ENCODE data around the gene NCAPG2.

DNA sequence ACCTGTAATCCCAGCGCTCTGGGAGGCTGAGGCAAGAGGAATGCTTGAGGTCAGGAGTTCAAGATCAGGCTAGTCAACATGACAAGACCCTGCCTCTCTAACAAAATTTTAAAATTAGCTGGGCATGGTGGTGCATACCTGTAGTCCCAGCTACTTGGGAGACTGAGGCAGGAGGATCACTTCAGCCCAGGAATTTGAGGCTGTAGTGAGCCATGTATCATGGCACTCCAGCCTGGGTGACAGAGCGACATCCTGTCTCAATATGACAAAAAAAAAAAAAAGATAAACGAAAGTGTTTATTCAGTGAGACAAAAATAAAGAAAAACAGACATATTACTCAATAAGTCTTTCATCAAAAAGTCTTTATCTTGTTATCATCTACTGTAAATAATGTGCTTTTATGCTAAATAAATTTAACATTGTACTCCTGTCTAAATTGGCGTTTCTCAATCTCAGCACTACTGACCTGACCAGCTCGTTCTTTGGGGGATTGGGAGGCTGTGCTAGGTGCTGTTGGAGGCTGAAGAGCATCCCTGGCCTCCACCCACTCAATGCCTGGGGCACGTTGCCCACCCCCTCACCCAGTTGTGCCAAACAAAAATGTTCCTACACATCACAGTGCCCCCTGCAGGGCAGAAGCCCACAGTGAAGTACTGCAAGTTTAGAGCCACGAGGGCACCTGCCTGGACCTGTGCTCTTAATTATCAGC is 57.7 kb downstream of the NCAPG2 start:
- TF ChIP-seq, protein P1, sequence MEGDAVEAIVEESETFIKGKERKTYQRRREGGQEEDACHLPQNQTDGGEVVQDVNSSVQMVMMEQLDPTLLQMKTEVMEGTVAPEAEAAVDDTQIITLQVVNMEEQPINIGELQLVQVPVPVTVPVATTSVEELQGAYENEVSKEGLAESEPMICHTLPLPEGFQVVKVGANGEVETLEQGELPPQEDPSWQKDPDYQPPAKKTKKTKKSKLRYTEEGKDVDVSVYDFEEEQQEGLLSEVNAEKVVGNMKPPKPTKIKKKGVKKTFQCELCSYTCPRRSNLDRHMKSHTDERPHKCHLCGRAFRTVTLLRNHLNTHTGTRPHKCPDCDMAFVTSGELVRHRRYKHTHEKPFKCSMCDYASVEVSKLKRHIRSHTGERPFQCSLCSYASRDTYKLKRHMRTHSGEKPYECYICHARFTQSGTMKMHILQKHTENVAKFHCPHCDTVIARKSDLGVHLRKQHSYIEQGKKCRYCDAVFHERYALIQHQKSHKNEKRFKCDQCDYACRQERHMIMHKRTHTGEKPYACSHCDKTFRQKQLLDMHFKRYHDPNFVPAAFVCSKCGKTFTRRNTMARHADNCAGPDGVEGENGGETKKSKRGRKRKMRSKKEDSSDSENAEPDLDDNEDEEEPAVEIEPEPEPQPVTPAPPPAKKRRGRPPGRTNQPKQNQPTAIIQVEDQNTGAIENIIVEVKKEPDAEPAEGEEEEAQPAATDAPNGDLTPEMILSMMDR (conservative IDR thresholded peaks at IDR 0.05; ENCODE audit: low read length) = peak; percentile 80
- TF ChIP-seq EZH2phosphoT487 (IDR thresholded peaks at IDR 0.05; ENCODE audit: borderline replicate concordance, low read depth, low read length) = no peak
